Glutamatergic neuron (in vitro differentiated cells): ENCODE measurements around the gene ATP6V1G1. TPM values are rescaled to one million over a fixed set of nuclear protein-coding genes. Genes with fewer than 3 reads are reported as not detected.

Source experiments
- DNase-seq: peaks from one replicate; pipeline ENCODE4 v3.0.0; 2022
- H3K27ac Mint-ChIP-seq: one replicate; pipeline ENCODE4 v1.8.0; 2020; ENCODE audit warnings: mild to moderate bottlenecking, mixed read lengths, inconsistent platforms; ENCODE audit not compliant: unreplicated experiment
- H3K27me3 Mint-ChIP-seq: one replicate; pipeline ENCODE4 v1.8.0; 2020; ENCODE audit warnings: mild to moderate bottlenecking, moderate library complexity, mixed read lengths, inconsistent platforms; ENCODE audit not compliant: unreplicated experiment
- H3K36me3 Mint-ChIP-seq: one replicate; pipeline ENCODE4 v1.8.0; 2020; ENCODE audit warnings: mild to moderate bottlenecking, mixed read lengths, inconsistent platforms; ENCODE audit not compliant: unreplicated experiment
- H3K4me1 Mint-ChIP-seq: one replicate; pipeline ENCODE4 v1.8.0; 2020; ENCODE audit warnings: mild to moderate bottlenecking, low read depth, mixed read lengths, inconsistent platforms; ENCODE audit not compliant: unreplicated experiment
- H3K4me3 Mint-ChIP-seq: one replicate; pipeline ENCODE4 v1.8.0; 2020; ENCODE audit warnings: mild to moderate bottlenecking, mixed read lengths, inconsistent platforms; ENCODE audit not compliant: unreplicated experiment
- H3K9me3 Mint-ChIP-seq: one replicate; pipeline ENCODE4 v1.8.0; 2020; ENCODE audit warnings: mild to moderate bottlenecking, moderate library complexity, mixed read lengths, inconsistent platforms; ENCODE audit not compliant: unreplicated experiment
- CTCF ChIP-seq: fragments of 200-600 bp; sonication (generic); IDR thresholded peaks from one replicate; pipeline ENCODE4 v1.5.0; 2021; ENCODE audit not compliant: partially characterized antibody, unreplicated experiment
- total RNA-seq: library from RNA; stranded (reverse); fragmentation: NEBNext Ultra II Directional; extraction: Animal tissue kit (Norgen Biotek cat#: 25700); gene quantifications from one replicate; pipeline ENCODE4 v1.2.1, GENCODE V29; 2021; ENCODE audit not compliant: unreplicated experiment

The ATP6V1G1 gene
- total RNA-seq, 1 donor from 2014 or later = 156 TPM

- Mint-ChIP-seq H3K9me3 (no peaks in the 10 kb centered on the region), H3K27me3 (no peaks in the 10 kb centered on the region), H3K4me1 (no peaks in the 10 kb centered on the region), H3K27ac (no peak overlapping the region), H3K36me3 (no peaks in the 10 kb centered on the region), H3K4me3 (no peak overlapping the region)
- no peak for TF ChIP-seq CTCF
- no peak for DNase-seq
Measured at GRCh38 chr9:114619191-114619761, 31.7 kb downstream of the ATP6V1G1 start.

GRCh38 chr9:114621561-114621960 is 34.0 kb downstream of the ATP6V1G1 start:
- peaks cover 3% of the 10 kb centered on the region for H3K27me3 Mint-ChIP-seq

GRCh38 chr9:114621975-114622609 is 34.5 kb downstream of the ATP6V1G1 start:
- no peaks in the 10 kb centered on the region for H3K36me3 Mint-ChIP-seq
- H3K9me3 Mint-ChIP-seq = no peaks in the 10 kb centered on the region
- DNase-seq = no peak
- H3K27ac Mint-ChIP-seq = no peak overlapping the region
- peaks cover 3% of the 10 kb centered on the region for H3K27me3 Mint-ChIP-seq
- no peak for TF ChIP-seq CTCF
- no peak overlapping the region for H3K4me3 Mint-ChIP-seq
- peaks cover 2% of the 10 kb centered on the region for H3K4me1 Mint-ChIP-seq

More at GRCh38 chr9:114621561-114621960, 34.0 kb downstream of the ATP6V1G1 start:
- TF ChIP-seq CTCF = no peak
- Mint-ChIP-seq H3K27ac (no peak overlapping the region), H3K4me1 (no peaks in the 10 kb centered on the region), H3K9me3 (no peaks in the 10 kb centered on the region), H3K4me3 (no peak overlapping the region), H3K36me3 (no peaks in the 10 kb centered on the region)
- DNase-seq = no peak

- Mint-ChIP-seq H3K27me3 (peaks cover 3% of the 10 kb centered on the region), H3K36me3 (no peaks in the 10 kb centered on the region), H3K4me1 (peaks cover 2% of the 10 kb centered on the region), H3K27ac (no peak overlapping the region), H3K4me3 (no peak overlapping the region), H3K9me3 (no peaks in the 10 kb centered on the region)
- TF ChIP-seq CTCF = no peak
- DNase-seq = no peak
Measured at GRCh38 chr9:114624677-114625076, 37.1 kb downstream of the ATP6V1G1 start.

GRCh38 chr9:114626415-114627020 is 38.9 kb downstream of the ATP6V1G1 start:
- DNase-seq = no peak
- TF ChIP-seq CTCF = no peak
- H3K4me1 Mint-ChIP-seq = peaks cover 2% of the 10 kb centered on the region
- peaks cover 3% of the 10 kb centered on the region for H3K27me3 Mint-ChIP-seq
- H3K9me3 Mint-ChIP-seq = no peaks in the 10 kb centered on the region
- no peaks in the 10 kb centered on the region for H3K36me3 Mint-ChIP-seq
- no peak overlapping the region for H3K27ac Mint-ChIP-seq
- no peak overlapping the region for H3K4me3 Mint-ChIP-seq
